NB4 (cell line): ENCODE measurements around the gene CPEB3.

Source experiments
- CTCF ChIP-seq: IDR thresholded peaks from one replicate; pipeline ENCODE4 v1.5.1; 2012; ENCODE audit warnings: low read depth, low read length
- MYC ChIP-seq: IDR thresholded peaks from 2 replicates; pipeline ENCODE4 v1.6.1; 2011; ENCODE audit warnings: low read depth, low read length

GRCh38 chr10:92081641-92082040 lies 209.2 kb downstream of the CPEB3 start:
- TF ChIP-seq CTCF: no peak
- TF ChIP-seq MYC: no peak
